Testis (tissue), 3 donors: Measurements from ENCODE around the gene C1QL4. TPM values are rescaled to one million over a fixed set of nuclear protein-coding genes. Genes with fewer than 3 reads are reported as not detected.

Source experiments
- DNase-seq: peaks from one replicate; pipeline ENCODE4 v3.0.0-alpha.2; 2019
- H3K27ac ChIP-seq, 2 donors: fragments of 200-600 bp; sonication (generic); one replicate each; pipeline ENCODE4 v1.5.1; 2019
- H3K27me3 ChIP-seq: fragments of 200-600 bp; sonication (generic); one replicate; pipeline ENCODE4 v1.5.1; 2019
- H3K36me3 ChIP-seq: fragments of 200-600 bp; sonication (generic); one replicate; pipeline ENCODE4 v1.5.1; 2017; ENCODE audit warnings: low read depth; ENCODE audit errors: missing control alignments
- H3K4me1 ChIP-seq: fragments of 200-600 bp; sonication (generic); one replicate; pipeline ENCODE4 v1.5.1; 2019
- H3K4me3 ChIP-seq, 2 donors: fragments of 200-600 bp; sonication (generic); one replicate each; pipeline ENCODE4 v1.5.1; 2017 to 2019
- H3K9me3 ChIP-seq: fragments of 200-600 bp; sonication (generic); one replicate; pipeline ENCODE4 v1.5.1; 2017
- CTCF ChIP-seq, 3 experiments: fragments of 450-650 bp in 2 of 3; fragments of 200-600 bp in 1 of 3; sonication (generic) in 1 of 3; IDR thresholded peaks; one replicate each; pipeline ENCODE4 v1.5.1; 2016 to 2019; ENCODE audit warnings: antibody characterized with exemption in 3 of 3, mild to moderate bottlenecking in 2 of 3, moderate library complexity in 1 of 3
- POLR2A ChIP-seq: fragments of 450-650 bp; IDR thresholded peaks from one replicate; pipeline ENCODE4 v1.6.1; 2017; ENCODE audit warnings: antibody characterized with exemption, mild to moderate bottlenecking, moderate library complexity
- WGBS, 2 donors: methylation state at CpG; one replicate each; pipeline ENCODE4 v1.1.5; 2018; 5-methylcytosine and 5-hydroxymethylcytosine counted together
- intact Hi-C: fragments of 100-400 bp; cut with DNase I; formaldehyde crosslinking; loops from one replicate; pipeline ENCODE4 v1.15.1; 2023; ENCODE audit warnings: low total_unique reads
- polyA plus RNA-seq: library from polyadenylated mRNA; stranded (reverse); fragments of 350-450 nt; fragmentation: Illumina TruSeq; extraction: RNeasy Lipid Tissue Mini Kit (QIAGEN cat#74804); gene quantifications from one replicate; pipeline ENCODE4 v1.2.3, GENCODE V29; 2014; ENCODE audit warnings: low read depth, low replicate concordance; ENCODE audit not compliant: insufficient read depth
- total RNA-seq, 2 donors: library from RNA; depleted of rRNA; stranded (reverse); fragments of >200 nt; gene quantifications; one replicate each; pipeline ENCODE4 v1.2.3, GENCODE V29; 2016

Gene C1QL4
- total and polyA plus RNA-seq, 3 donors from 2014 or later = 2.9 to 5.5 (median 3.3) TPM

DNA sequence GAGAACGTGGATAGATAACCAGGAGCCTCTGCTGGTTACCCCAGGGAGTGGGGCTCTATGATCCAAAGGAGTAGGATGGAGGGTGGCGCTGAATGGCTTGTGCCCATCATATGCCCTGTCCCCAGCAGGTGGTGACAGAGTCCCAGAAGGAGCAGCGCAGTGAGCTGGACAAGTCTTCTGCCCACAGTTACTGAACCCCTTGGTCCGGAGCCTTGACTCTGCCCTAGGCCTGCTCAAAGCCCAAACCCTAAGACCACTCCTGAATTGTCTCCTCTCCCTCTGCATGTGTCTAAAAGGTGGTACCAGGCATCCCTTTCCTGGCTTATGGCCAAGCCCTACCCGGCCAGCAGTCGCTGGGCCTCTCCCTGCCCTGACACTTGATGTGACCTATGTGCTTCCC is 38.8 kb downstream of the C1QL4 start:
- no peak overlapping the region for H3K4me3 ChIP-seq
- intact Hi-C loops = no loop called here
- peaks cover 20% of the 10 kb centered on the region for H3K4me1 ChIP-seq
- no peaks in the 10 kb centered on the region for H3K36me3 ChIP-seq
- WGBS, 2 donors = 51 to 62% methylated on average over 6 of the region's 6 CpGs
- no peak for TF ChIP-seq CTCF (IDR thresholded peaks at IDR 0.05)
- TF ChIP-seq POLR2A = no peak
- DNase-seq = peak; percentile 26
- H3K9me3 ChIP-seq = no peaks in the 10 kb centered on the region
- no peaks in the 10 kb centered on the region for H3K27me3 ChIP-seq
- no peak overlapping the region for H3K27ac ChIP-seq

GRCh38 chr12:49297695-49298060 is 39.3 kb downstream of the C1QL4 start:
- Histone ChIP-seq H3K9me3 (no peaks in the 10 kb centered on the region), H3K4me1 (peaks cover 20% of the 10 kb centered on the region), H3K27ac (no peak overlapping the region), H3K4me3 (peak overlapping the region in 1 of 2 donors; percentile 38), H3K36me3 (no peaks in the 10 kb centered on the region), H3K27me3 (no peaks in the 10 kb centered on the region)
- intact Hi-C loops = no loop called here
- DNase-seq = no peak
- WGBS, 2 donors = 13 to 16% methylated on average over 8 of the region's 8 CpGs
- TF ChIP-seq CTCF (IDR thresholded peaks at IDR 0.05) = no peak
- no peak for TF ChIP-seq POLR2A

- WGBS, 2 donors = 10 to 17% methylated on average over 9 to 77 of the region's 77 CpGs
- no peaks in the 10 kb centered on the region for H3K27me3 ChIP-seq
- no peaks in the 10 kb centered on the region for H3K9me3 ChIP-seq
- H3K4me1 ChIP-seq = peaks cover 20% of the 10 kb centered on the region
- peak overlapping the region; percentile 26 to 38 for H3K4me3 ChIP-seq
- H3K27ac ChIP-seq = no peak overlapping the region
- TF ChIP-seq POLR2A (no peak), CTCF (IDR thresholded peaks at IDR 0.05) (no peak)
- peak; percentile 45 for DNase-seq
- no peaks in the 10 kb centered on the region for H3K36me3 ChIP-seq
- intact Hi-C loops = no loop called here
Measured at GRCh38 chr12:49296836-49297694, 39.9 kb downstream of the C1QL4 start.

- Histone ChIP-seq H3K27me3 (no peaks in the 10 kb centered on the region), H3K9me3 (no peaks in the 10 kb centered on the region), H3K36me3 (no peaks in the 10 kb centered on the region), H3K27ac (no peak overlapping the region), H3K4me1 (peaks cover 20% of the 10 kb centered on the region), H3K4me3 (peak overlapping the region; percentile 26 to 38)
- intact Hi-C loops = no loop called here
- 17 to 24% methylated on average over 14 to 54 of the region's 54 CpGs for WGBS, 2 donors
- no peak for TF ChIP-seq POLR2A
- peak; percentile 44 to 73 (median 62) for TF ChIP-seq CTCF (IDR thresholded peaks at IDR 0.05)
- peak; percentile 64 for DNase-seq
Measured at GRCh38 chr12:49296034-49296835, 40.8 kb downstream of the C1QL4 start.
